Measurements from ENCODE around the gene CERK.
"Not testable (repeated sequence)": the region's sequence is repeated elsewhere in the genome, so short reads cannot be mapped to it uniquely, and the experiment has no call there.

CERK gene

DNA sequence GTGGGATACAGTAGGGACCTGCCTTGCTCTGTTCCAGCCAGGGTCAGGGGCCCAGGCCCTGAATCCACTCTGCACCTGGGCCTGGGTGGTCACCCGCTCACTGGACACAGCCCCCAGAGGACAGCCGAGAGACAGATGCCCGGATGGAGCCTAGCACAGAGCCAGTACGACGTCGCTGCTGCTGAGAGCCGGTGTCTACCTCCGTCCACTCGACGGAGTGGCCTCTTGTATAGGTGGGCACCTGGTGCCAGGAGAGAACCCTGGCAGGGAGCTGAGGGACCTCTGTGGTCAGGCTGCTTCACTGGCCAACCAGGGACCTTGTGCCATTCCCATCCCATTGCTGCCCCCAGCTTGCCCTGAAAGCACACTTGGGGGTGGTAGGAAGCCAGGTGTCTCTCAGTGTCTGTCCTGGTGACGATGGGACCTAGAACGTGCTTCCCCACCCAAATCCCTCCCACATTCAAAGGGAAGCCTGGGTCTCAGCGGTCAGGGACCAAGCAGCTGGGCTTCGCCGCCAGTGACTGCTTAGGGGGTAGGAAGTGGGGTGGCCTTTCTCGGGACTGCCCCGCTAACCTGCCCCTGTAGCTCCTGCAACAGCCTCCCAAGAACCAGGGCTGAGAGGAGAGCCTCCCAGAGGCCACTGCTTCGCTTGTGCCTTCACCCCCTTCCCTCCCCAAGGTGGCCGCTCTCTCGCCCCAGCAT lies 10.3 kb upstream of the CERK start:
- no peak for DNase-seq

DNA sequence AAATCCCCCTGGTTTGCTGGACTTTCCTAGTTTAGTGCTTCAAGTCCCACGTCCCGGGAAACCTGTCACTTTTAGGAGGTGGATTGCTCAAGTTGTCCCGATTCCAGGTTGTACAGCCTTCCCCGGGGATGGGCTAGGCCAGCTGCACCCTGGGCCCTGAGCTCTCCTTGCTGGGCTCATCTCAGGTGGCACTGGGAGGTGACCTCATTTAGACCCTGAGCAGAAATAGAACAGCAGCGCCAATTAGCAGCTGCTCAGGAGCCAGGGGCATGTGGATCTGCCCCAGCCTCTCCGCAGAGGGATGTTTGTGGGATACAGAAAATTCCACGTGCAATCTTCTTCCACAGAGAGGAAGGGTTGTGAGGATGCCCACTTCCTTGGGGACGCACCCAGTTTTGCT lies 9.6 kb upstream of the CERK start:
- no peak for DNase-seq

DNA sequence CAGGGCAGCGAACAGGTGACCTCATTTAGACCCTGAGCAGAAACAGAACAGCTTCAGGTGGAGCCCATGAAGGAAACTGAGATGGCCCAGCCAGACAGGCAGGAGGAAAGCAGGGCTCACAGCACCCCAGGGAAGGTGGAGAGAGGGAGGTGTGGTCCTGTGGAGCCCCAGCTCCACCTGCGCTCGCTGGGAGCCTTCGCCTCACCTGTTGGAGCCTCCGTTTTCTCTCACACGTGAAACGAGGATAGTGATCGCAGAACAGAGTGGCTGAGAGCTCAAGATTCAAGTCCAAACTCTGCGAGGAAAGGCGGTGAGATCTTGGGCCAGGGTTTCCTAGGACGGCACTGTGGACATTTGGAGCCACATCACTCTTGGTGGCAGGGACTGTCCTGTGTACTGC lies 8.6 kb upstream of the CERK start:
- DNase-seq, result no peak

DNA sequence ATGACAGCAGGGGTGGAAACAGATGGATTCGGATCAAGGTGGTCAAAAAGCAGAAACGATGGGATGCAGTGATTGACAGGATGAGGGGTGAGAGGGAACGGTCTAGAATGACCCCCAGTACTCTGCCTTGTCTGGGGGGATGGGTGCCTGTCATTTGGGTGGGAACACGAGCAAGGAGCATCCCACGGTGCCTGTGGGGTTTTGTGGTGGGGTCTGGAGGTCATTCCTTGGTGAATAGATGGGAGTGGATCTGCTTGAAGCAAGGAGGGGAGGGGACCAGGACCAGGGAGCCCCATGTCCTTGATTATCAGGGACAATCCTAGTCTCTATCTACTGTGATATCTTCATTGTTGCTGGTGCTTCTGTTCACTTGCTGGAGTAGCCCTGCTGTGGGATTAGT lies 8.1 kb upstream of the CERK start:
- DNase-seq, result no peak

DNA sequence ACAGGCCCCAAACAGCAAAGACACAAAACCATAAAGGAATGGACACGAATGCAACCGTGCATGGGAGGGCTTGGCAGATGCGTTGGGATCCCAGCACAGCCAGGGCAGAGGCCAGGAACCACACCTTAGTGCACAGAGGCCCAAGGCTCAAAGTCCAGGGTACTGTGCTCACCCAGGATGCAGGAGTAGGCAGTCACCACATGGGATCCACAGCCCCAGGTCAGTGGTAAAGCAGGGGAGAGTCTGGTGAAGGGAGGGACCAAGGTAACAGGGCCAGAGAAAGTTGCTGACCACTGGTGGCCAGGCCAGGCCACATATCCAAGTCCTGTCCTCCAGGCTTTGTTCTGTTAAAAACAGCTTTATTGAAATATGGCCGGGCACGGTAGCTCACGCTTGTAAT lies 6.5 kb upstream of the CERK start:
- DNase-seq, result no peak

DNA sequence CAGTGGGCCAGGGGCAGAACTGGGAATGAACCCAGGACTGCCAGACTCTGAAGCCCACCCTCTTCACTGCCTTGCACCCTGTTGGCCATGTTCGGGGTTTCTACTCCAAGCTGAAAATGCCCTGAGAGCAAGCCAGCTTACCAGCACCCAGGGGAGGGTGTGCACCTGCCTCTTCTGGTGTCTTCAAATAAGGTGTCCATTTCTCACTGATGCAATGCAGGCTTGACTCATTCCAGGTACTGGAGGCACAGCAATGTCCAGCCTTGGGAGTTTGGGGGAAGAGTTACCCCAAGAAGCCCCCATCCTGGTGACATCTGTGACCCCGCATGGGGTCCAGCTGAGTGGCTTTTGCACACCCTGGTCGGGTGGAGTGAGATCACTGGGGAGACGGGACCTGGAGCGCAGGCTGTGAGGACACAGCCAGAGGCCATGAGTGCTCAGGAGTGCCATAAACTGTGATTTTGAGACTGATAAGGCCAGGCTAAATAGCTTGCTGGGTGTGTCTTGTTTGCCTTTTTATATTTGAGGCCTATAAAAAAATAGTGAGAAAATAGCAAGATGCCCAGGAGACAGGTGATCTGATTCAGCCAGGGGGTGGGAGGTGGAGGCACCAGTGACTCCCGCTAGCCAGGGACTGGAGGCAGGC lies 4.6 kb upstream of the CERK start:
- no peak for DNase-seq

DNA sequence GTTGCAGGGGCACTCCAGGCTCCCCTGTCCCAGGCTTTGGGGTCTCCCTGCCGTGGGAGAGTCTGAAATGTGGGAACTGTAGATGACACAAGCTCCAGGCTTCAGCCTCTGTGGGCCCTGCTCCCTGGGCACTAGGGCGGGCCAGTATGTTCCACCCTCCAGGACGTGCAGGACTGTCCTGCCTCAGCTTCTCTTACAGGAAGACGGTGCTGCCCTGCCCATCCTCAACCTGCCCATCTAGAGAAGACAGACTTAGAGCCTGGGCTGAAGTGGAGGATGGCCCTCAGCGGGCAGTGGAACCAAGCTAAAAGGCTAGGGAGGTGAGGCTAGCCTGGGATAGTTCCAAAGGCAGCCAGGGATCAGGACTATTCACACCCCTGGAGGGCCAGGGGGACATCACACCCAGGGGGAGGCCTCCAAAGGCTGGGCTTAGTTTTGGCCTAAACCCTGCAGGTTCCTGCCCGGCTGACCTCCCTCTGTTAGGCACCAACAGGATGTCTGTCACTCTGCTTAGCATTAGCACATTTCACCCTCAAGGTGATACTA lies 4.0 kb upstream of the CERK start:
- no peak for DNase-seq

DNA sequence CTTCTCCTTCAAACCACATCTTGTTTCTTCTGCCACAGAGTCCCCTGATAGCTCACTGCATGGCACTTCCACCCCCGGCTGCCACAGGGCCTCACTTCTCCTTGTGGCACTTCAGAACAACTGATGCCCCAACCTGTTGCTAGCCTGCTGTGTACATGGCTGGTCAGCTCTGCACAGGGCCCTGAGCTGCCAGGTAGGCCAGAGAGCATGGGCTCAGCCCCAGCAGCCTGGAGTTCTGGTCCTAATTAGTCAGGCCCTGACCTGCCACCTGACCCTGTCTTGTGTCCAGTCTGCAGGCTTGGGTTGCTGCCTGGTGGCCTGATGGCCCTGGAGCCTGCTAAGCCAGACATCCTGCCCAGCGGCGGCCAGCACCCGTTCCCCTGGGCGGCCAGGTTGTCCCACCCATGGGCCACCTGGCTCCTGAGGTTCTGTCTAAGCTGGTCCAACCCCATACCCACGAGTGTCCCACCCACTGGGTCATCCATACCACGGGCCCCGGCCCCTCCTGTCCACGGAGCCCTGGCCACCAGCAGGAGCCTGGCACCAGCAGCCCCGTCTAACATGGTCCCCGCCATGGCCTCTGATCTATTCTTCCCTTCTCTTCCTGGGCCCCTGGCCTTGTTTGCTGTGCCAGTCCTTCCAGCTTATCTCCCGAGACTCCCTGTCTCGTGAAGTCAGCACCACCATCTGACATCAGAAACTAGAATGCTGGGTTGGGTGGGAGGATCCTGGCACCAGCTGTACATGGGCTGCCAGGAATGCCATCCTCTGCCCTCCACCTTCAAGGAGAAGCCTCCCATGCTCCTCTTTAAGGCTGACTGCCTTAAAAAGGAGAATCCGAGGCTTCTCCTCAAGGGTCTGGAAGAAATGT lies 3.1 kb upstream of the CERK start:
- DNase-seq, result no peak

DNA sequence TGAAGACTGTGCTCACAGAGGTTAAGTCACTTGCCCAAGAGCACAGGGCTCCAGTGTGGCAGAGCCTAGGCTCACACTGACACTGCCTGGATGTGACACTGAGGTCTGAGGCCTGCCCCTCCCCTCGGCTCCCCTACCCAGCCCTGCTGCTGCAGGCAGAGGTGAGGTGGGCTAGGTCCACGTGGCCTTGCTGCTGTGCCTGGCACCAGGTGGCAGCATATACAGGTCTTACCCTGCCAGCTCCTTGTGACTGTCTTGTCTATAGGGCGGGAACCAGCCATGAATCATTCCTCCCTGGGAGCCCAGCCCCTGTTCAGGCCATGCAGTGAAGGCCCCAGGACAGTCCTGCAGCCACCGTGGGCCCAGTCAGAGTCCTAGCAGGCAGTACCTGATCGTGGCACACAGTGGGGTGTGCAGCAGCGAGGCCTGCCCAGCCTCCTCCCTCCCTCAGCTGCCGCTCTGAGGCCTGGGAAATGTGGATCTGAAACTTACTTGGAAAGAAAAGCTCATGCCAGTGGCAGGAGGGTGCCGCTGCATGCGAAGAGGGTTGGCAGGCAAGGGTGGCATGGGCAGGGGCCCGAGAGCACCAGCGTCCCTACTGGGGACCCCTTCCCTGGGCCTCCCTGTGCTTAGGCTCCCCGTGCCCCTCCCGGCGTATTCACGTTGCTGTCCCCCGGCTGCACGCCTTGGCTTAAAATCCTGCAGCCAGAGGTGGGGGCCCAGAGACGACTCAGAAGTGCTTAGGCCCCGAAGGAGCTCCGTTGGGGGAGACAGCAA lies 1.2 kb upstream of the CERK start:
- DNase-seq, result peak; percentile 76 to 85

DNA sequence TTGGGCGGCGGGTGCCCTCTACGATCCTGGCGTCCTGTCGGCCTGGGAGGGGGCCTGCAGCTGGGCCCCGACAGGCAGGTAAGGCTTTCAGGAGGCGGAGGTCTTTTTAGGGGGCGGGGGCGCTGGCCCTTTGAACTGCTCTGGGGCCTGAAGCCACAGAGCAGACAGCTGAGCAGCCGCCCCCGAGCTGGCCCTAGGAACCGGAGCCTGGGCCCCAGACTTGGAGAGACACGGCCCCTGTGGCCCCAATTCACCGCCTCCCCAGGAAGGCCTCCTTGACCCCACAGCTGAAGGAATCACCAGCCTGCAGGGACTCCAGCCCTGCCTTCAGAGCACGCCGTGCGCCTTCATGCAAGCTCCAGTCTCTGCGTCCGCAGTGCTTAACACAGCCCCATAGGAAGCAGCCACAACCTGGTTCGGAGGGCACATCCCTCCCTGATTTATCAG lies 618 bp upstream of the CERK start:
- DNase-seq, result no peak

DNA sequence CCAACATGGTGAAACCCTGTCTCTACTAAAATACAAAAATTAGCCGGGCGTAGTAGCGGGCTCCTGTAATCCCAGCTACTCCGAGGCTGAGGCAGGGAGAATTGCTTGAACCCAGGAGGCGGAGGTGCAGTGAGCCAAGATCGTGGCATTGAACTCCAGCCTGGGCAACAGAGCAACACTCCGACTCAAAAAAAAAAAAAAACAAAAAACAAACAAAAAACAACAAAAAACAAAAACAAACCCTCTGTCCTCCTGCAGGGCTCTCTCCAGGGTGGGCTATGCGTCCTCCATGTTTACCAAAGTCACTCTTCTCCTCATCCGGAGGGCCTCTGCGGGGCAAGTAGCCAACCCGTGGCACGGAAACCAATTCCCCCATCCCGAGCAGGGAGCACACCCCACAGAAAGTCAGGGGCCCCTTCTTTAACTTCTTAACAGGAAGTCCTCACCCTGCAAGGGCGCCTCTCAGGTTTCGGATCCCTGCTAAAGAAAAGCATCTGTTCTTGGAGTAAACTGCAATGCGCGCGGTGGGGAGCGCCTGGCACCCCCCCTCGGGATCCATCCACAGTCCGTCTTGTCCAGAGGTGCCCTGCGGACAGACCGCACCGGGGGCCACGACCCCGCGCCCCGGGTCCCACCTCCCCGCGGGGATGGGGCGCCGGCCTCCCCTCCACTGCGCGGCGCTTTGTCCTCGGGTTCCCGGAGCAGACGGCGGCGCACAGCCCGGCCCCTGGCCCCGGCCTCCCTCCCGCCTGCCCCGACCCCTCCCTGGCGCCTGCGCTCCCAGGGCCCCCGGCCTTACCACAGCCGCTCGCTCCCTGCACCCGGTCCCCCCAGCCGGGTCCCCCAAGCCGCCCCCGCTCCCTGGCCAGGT lies 712 bp downstream of the CERK start:
- peak; percentile 28 to 35 for DNase-seq

DNA sequence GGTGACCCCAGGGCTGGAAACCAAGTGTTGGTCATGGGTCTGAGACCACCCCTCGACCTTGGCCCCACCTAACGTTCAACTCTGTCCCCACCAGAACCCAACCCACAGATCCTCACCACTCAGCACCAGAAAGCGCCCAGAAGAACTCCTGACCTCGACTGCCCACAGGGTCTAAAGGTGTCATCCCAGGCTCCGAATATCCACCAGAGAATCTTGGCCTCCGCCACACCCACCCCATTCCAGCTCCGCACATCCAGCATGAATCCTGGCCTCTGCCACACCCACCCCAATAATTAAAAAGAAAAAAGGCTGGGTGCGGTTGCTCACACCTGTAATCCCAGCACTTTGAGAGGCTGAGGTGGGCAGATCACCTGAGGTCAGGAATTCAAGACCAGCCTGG lies 1.3 kb downstream of the CERK start:
- DNase-seq, result no peak

DNA sequence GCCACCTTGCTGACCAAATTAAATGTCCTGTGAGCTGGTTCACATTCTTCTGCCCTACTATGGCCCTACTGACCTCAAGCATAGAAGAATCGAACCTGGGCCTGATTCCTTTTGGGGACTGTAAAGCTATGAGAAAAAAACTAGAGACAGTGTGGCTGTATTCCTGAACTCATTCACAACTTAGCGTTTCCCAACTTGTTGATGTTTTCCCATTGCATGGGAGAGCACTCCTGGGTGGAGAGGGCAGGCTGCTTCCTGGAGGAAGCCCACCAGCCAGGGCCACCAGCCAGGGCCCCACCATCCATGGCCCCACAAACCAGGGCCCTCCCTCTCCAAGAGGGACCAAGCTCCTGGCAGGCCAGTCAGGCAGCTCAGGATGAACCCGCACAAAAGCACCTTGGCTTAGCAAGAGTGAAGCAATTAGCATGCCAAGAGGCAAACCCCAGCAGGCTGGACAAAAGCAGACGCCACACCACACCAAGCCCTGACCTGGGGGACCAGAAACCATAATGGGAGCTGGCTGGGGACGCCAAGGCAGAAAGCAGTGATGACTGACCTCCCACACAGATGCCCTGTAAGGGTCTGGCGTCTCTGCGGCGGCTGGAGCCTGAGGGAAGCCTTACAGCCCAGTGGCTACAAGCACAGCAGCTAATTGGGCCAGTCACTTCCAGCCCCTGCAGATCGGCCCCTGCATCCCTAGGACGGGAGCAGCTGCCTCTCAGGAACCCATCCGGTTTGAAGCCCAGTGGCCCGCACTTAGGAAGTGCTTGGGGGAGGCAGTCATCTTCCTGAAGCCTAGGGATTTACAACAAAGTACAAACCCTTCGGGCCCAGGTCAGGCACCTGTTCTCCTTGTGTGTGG lies 2.1 kb downstream of the CERK start:
- DNase-seq, result no peak

DNA sequence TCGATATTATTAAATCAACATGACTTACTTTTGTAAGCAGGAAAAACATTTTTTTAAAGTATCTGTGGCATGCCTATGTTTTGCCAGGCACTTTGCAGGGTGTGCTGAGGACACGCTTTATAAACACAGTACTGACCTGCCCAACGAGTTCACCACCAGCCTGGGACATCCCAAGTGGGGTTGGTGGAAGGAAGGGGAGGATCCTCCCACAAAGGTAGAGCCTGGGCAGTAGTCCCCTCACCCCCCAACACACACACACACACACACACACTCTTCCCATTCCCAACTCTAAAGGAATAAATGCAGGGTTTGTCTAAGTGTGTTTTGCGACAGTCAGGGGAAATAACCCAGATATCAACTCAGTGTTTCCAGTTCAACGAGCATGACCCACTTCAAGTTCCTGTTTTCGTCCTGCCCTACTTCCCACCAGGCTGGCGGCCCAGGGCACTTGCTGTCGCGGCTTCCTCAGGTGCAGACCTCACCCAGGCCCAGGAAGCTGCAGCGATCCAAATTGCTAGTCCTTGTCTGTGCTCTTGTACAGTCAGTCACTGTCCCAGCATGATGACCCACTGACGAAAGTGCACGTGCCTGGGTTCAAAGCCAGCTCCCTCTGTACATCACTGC lies 3.1 kb downstream of the CERK start:
- peak; percentile 57 to 66 for DNase-seq

DNA sequence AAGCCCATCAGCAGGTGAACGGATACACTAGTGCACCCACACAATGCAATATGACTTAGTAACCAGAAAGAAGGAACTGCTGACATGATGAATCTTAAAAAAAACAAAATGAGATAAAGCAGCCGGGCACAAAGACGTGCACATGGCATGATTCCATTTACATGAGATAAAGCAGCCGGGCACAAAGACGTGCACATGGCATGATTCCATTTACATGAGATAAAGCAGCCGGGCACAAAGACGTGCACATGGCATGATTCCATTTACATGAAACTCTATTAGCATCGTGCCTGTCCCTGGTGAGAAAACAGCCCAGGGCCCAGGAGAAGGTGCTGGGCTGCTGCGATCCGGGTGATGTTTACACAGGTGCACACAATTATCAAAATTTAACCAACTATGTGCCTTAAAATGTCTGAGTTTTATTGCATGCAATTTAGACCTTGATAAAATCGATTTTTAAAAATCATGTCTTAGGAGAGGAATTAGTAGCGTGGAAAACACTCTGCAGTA lies 3.8 kb downstream of the CERK start:
- not testable (repeated sequence) for DNase-seq

DNA sequence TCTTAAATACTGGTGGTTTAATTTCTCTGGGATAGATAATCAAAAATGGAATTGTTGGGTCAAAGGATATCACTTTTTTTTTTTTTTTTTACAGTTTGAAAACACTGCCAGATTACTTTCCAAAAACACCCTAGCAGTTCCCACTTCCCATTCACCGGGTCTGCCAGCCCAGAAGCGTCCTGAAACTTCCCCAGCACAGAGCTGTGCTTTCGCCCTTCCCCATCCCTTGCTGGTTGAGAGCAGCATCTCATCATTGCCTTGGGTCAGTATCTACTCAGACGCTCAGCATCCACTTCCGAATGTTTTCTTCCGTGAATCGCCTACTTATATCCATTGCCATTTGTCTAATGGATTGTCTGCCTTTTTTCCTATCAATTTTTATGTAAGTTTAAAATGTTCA lies 5.5 kb downstream of the CERK start:
- DNase-seq, result no peak

DNA sequence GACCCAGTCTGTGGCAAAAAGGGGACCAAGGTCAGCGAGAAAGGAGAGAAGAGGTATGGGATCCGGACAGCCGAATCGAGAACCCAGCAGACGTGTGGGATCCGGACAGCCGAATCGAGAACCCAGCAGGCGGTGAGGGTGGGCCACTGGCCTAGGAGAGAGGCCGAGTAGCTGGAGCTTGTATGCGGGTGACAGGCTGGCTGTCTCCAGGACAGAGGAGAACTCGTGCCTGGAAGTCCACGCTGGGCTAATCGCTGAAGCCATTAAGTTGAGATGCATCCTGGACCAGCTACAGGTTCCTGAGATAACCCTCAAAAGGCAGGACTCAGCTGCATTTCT lies 6.0 kb downstream of the CERK start:
- DNase-seq, result no peak

DNA sequence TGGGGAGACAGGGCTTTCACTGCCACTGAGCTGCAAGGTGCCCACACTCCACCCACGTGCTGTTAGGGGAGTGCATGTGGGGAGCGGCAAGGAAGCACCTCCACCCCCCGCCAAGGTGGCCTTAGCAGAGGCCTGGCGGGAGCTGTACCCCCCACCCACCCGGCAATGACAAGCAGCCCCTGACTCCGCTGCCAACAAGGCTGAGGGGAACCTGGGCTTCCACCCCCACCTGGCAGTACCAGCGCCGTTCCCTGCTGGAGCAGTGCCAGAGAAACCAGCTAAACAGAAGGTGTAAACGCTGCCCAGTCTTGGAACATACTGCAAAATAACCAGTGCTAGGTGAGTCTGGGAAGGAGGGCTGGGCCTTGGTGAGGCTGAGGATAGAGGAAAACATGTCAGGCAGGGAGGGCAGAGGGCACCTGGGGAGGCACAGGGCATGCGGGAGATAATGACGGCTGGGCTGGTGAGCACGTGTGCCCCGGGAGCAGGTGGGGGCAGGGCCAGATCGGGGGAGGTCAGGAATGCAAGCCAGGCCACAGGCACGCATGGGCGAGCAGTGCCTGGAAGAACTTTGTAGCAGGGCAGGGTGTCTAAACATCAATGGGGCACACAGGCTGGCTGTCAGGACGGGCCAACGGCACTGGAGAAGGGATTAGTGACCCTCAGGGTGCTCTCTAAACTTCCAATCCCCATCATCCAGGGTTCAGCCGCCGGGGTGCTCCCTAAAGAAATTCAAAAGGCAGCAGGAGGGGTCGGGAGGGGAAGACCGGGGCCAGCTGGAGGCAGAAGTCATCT lies 6.6 kb downstream of the CERK start:
- peak in 1 of 2 donors; percentile 17 for DNase-seq

DNA sequence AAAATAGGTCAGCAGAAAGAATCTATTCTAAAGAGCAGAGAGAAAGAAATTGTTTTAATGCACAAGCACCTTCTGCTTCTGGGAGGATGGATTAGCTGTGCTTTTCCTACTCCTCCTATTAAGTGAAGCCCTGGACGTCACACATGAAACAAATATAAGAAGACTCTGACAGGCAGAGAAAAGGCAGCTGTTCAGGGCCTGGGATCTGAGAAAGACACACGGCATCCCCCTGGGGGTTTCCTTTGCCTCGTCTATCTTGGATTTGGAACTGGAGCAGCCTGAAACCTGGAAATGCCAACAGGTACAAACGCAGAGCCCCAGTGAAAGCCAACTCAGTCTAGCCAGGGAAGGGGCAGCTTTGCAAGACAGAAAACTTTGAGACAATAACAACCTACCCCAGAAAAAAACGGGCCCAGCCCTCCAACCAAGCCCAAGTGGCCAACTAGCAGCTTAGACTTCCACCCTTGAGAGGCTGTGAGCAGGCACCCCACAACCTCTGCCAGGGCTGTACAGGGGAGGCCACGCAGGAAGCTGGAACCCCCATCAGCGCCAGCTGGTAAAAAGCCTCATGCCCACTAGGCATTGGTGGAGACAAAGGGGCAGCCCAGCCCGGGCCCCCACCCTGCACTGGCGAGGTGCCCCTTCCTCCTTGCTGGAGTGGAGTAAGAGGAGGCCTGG lies 7.3 kb downstream of the CERK start:
- DNase-seq, result no peak

Data from activated CD4-positive, alpha-beta T cell treated with anti-CD3 and anti-CD28 coated beads for 4 hours (primary cell).